Lower leg skin (tissue), 4 donors: Measurements from ENCODE around the gene DAAM2. TPM values are rescaled to one million over a fixed set of nuclear protein-coding genes. Genes with fewer than 3 reads are reported as not detected.

ENCODE experiments used
- DNase-seq, 2 donors: peaks; one replicate each; pipeline ENCODE4 v3.0.0-alpha.2; 2019; ENCODE audit warnings: low spot score in 2 of 2
- H3K4me3 ChIP-seq: fragments of 200-600 bp; sonication (generic); 2 replicates; pipeline ENCODE4 v1.5.1; 2017; ENCODE audit warnings: mild to moderate bottlenecking, low read depth; ENCODE audit not compliant: poor library complexity, severe bottlenecking
- CTCF ChIP-seq, 3 donors: fragments of 450-650 bp; IDR thresholded peaks; one replicate each; pipeline ENCODE4 v1.5.1; 2016; ENCODE audit warnings: antibody characterized with exemption in 3 of 3, mild to moderate bottlenecking in 3 of 3, moderate library complexity in 2 of 3
- POLR2A ChIP-seq, 2 donors: fragments of 450-650 bp; IDR thresholded peaks; one replicate each; pipeline ENCODE4 v1.6.1; 2016 to 2017; ENCODE audit warnings: antibody characterized with exemption in 2 of 2, mild to moderate bottlenecking in 1 of 2, moderate library complexity in 1 of 2
- WGBS, 2 donors: methylation state at CpG; one replicate each; pipeline ENCODE4 v1.1.5; 2018; 5-methylcytosine and 5-hydroxymethylcytosine counted together
- intact Hi-C: fragments of 100-400 bp; cut with DNase I; formaldehyde crosslinking; loops from one replicate; pipeline ENCODE4 v1.15.0; 2023; ENCODE audit warnings: low total_unique reads
- total RNA-seq, 4 donors: library from RNA; depleted of rRNA; stranded (reverse); fragments of >200 nt; gene quantifications; one replicate each; pipeline ENCODE4 v1.1.0, GENCODE V29; 2016

Gene DAAM2
- total RNA-seq, 4 donors from 2014 or later, result 5.6 to 16.9 (median 8.1) TPM

GRCh38 chr6:39830444-39830843, 38.3 kb downstream of the DAAM2 start:
- intact Hi-C loops, result no loop called here
- no peak overlapping the region for H3K4me3 ChIP-seq
- DNase-seq, result no peak
- TF ChIP-seq CTCF (IDR thresholded peaks at IDR 0.05), result no peak
- TF ChIP-seq POLR2A (IDR thresholded peaks at IDR 0.05), result no peak
- 76 to 79% methylated on average over 6 to 7 of the region's 7 CpGs for WGBS, 2 donors

GRCh38 chr6:39831701-39832100, 39.5 kb downstream of the DAAM2 start:
- 84 to 93% methylated on average over 6 of the region's 6 CpGs for WGBS, 2 donors
- H3K4me3 ChIP-seq, result no peak overlapping the region
- no peak for DNase-seq
- intact Hi-C loops, result no loop called here
- no peak for TF ChIP-seq CTCF (IDR thresholded peaks at IDR 0.05)

GRCh38 chr6:39834278-39834677, 42.1 kb downstream of the DAAM2 start:
- WGBS, 2 donors, result 80 to 83% methylated on average over 4 of the region's 4 CpGs
- H3K4me3 ChIP-seq, result no peak overlapping the region
- intact Hi-C loops, result no loop called here
- DNase-seq, result no peak
- TF ChIP-seq POLR2A (IDR thresholded peaks at IDR 0.05) (no peak), CTCF (IDR thresholded peaks at IDR 0.05) (no peak)

- TF ChIP-seq POLR2A (IDR thresholded peaks at IDR 0.05) (no peak), CTCF (IDR thresholded peaks at IDR 0.05) (no peak)
- WGBS, 2 donors, result 90 to 96% methylated on average over 5 of the region's 5 CpGs
- no peak for DNase-seq
These were observed 42.7 kb downstream of the DAAM2 start for GRCh38 chr6:39834866-39835265.

GRCh38 chr6:39835821-39836295, 43.7 kb downstream of the DAAM2 start:
- DNase-seq, result no peak
- TF ChIP-seq CTCF (IDR thresholded peaks at IDR 0.05), result no peak
- TF ChIP-seq POLR2A (IDR thresholded peaks at IDR 0.05), result no peak
- 55 to 66% methylated on average over 2 of the region's 2 CpGs for WGBS, 2 donors
- intact Hi-C loops, result no loop called here
- H3K4me3 ChIP-seq, result no peak overlapping the region

More at GRCh38 chr6:39834866-39835265, 42.7 kb downstream of the DAAM2 start:
- no peak overlapping the region for H3K4me3 ChIP-seq
- intact Hi-C loops, result no loop called here

GRCh38 chr6:39836606-39837005, 44.4 kb downstream of the DAAM2 start:
- intact Hi-C loops, result no loop called here
- H3K4me3 ChIP-seq, result no peak overlapping the region
- 55 to 72% methylated on average over 4 of the region's 4 CpGs for WGBS, 2 donors
- DNase-seq, result no peak
- TF ChIP-seq CTCF (IDR thresholded peaks at IDR 0.05), result no peak
- TF ChIP-seq POLR2A (IDR thresholded peaks at IDR 0.05), result no peak
